B cell (primary cell): ENCODE data around the gene MAP7D2. TPM values are rescaled to one million over a fixed set of nuclear protein-coding genes. Genes with fewer than 3 reads are reported as not detected.

ENCODE experiments used
- ATAC-seq: fragments of 200-7000 bp; cut with Tn5 transposase; one replicate; pipeline ENCODE4 v1.10.0; 2021; ENCODE audit warnings: low read depth, mild to moderate bottlenecking, moderate number of reproducible peaks, moderate library complexity
- CTCF ChIA-PET: fragments of 350-600 bp; sonication (Branson Sonifier 250); formaldehyde crosslinking; loops from one replicate; lab custom pipeline; 2021; ENCODE audit warnings: antibody characterized with exemption, inconsistent platforms; lab: Charles Lee
- POLR2A ChIA-PET: fragments of 350-600 bp; sonication (Branson Sonifier 250); formaldehyde crosslinking; loops from one replicate; lab custom pipeline; 2021; ENCODE audit warnings: antibody characterized with exemption; lab: Charles Lee
- DNase-seq: peaks from one replicate; pipeline ENCODE4 v3.0.0; 2013
- H2AFZ ChIP-seq: 2 replicates; pipeline ENCODE4 v1.6.1; 2012; ENCODE audit warnings: mild to moderate bottlenecking, low read depth, low read length; ENCODE audit not compliant: insufficient read depth, poor library complexity, severe bottlenecking
- H3K27ac ChIP-seq, 2 donors: 1 replicate in 1 of 2; 2 replicates in 1 of 2; pipeline ENCODE4 v1.5.1; 2012 to 2013; ENCODE audit warnings: low read length in 2 of 2, mild to moderate bottlenecking in 2 of 2, moderate library complexity in 1 of 2
- H3K27me3 ChIP-seq, 4 experiments: fragments of 200-600 bp in 1 of 4; sonication (generic) in 1 of 4; replicated peaks in 1 of 4; 1 replicate in 2 of 4; 2 replicates in 2 of 4; pipeline versions ENCODE4 v1.6.1 to v1.7.0; 2013 to 2016; ENCODE audit warnings: low read length in 3 of 4, mild to moderate bottlenecking in 2 of 4, mixed read lengths in 1 of 4, moderate library complexity in 1 of 4; ENCODE audit not compliant: insufficient read depth in 4 of 4, control insufficient read depth in 3 of 4; ENCODE audit errors: control extremely low read depth in 1 of 4
- H3K36me3 ChIP-seq, 2 experiments: replicated peaks in 1 of 2; 1 replicate in 1 of 2; 2 replicates in 1 of 2; pipeline versions ENCODE4 v1.6.1 to v1.7.1; 2013; ENCODE audit warnings: low read length in 1 of 2; ENCODE audit not compliant: insufficient read depth in 2 of 2, control insufficient read depth in 1 of 2; ENCODE audit errors: control extremely low read depth in 1 of 2, extremely low read depth in 1 of 2
- H3K4me1 ChIP-seq, 2 donors: fragments of 200-600 bp in 1 of 2; sonication (generic) in 1 of 2; 1 replicate in 1 of 2; 2 replicates in 1 of 2; pipeline versions ENCODE4 v1.5.1 to v1.6.1; 2013 to 2017; ENCODE audit warnings: low read length in 2 of 2; ENCODE audit not compliant: control insufficient read depth in 2 of 2, insufficient read depth in 2 of 2
- H3K4me2 ChIP-seq: replicated peaks from 2 replicates; pipeline ENCODE3; 2012; ENCODE audit warnings: mild to moderate bottlenecking, low read depth, low read length; ENCODE audit not compliant: poor library complexity, severe bottlenecking
- H3K4me3 ChIP-seq, 5 experiments: fragments of 200-600 bp in 1 of 5; sonication (generic) in 1 of 5; 1 replicate in 3 of 5; 2 replicates in 2 of 5; pipeline versions ENCODE4 v1.5.1 to v1.7.0; 2011 to 2016; ENCODE audit warnings: low read length in 4 of 5, mild to moderate bottlenecking in 4 of 5, low read depth in 2 of 5, control low read depth in 1 of 5, moderate library complexity in 1 of 5; ENCODE audit not compliant: insufficient read depth in 1 of 5; ENCODE audit errors: control extremely low read depth in 1 of 5, extremely low read depth in 1 of 5
- H3K79me2 ChIP-seq: fragments of 200-600 bp; sonication (generic); one replicate; pipeline ENCODE4 v1.6.0; 2016; ENCODE audit warnings: low read length; ENCODE audit not compliant: control insufficient read depth, insufficient read depth
- H3K9ac ChIP-seq: fragments of 200-600 bp; sonication (generic); 2 replicates; pipeline ENCODE4 v1.6.1; 2017; ENCODE audit warnings: mild to moderate bottlenecking, low read length, moderate library complexity
- H3K9me3 ChIP-seq, 3 donors: one replicate each; pipeline versions ENCODE4 v1.6.1 to v1.7.1; 2013; ENCODE audit warnings: low read length in 2 of 3; ENCODE audit not compliant: control insufficient read depth in 2 of 3, insufficient read depth in 1 of 3; ENCODE audit errors: control extremely low read depth in 1 of 3
- H4K20me1 ChIP-seq: 2 replicates; pipeline ENCODE4 v1.6.0; 2012; ENCODE audit warnings: mild to moderate bottlenecking, low read length; ENCODE audit not compliant: insufficient read depth, control insufficient read depth, poor library complexity, severe bottlenecking
- H3K27ac Mint-ChIP-seq: one replicate; pipeline ENCODE4 v1.8.0; 2021; ENCODE audit warnings: mixed read lengths
- H3K27me3 Mint-ChIP-seq: one replicate; pipeline ENCODE4 v1.8.0; 2021; ENCODE audit warnings: mixed read lengths
- H3K4me1 Mint-ChIP-seq: one replicate; pipeline ENCODE4 v1.8.0; 2021; ENCODE audit warnings: mixed read lengths
- H3K4me3 Mint-ChIP-seq: one replicate; pipeline ENCODE4 v1.8.0; 2021; ENCODE audit warnings: mixed read lengths
- H3K9me3 Mint-ChIP-seq: one replicate; pipeline ENCODE4 v1.8.0; 2022; ENCODE audit warnings: mixed read lengths; ENCODE audit not compliant: insufficient read depth
- CTCF ChIP-seq: fragments of 200-600 bp; IDR thresholded peaks from one replicate; pipeline ENCODE4 v1.8.0; 2022; ENCODE audit warnings: antibody characterized with exemption, mild to moderate bottlenecking
- EZH2 ChIP-seq: IDR thresholded peaks from 2 replicates; pipeline ENCODE4 v1.6.1; 2012; ENCODE audit warnings: borderline replicate concordance, low read depth, mild to moderate bottlenecking, moderate library complexity, low read length; ENCODE audit not compliant: insufficient read depth, poor library complexity, severe bottlenecking
- WGBS: methylation state at CpG from one replicate; pipeline ENCODE4 v1.1.5; 2013; ENCODE audit warnings: missing lambda C conversion rate; ENCODE audit not compliant: insufficient coverage; 5-methylcytosine and 5-hydroxymethylcytosine counted together
- intact Hi-C: fragments of 100-400 bp; cut with micrococcal nuclease; formaldehyde crosslinking; loops from one replicate; pipeline ENCODE4 v1.10.0; 2022
- polyA plus RNA-seq: library from polyadenylated mRNA; depleted of rRNA; stranded (reverse); fragments of >200 nt; gene quantifications from 2 replicates; pipeline ENCODE4 v1.2.3, GENCODE V29; 2012
- total RNA-seq, 2 donors: library from RNA; stranded (reverse); fragments of 120-200 nt in 1 of 2; gene quantifications; 1 replicate in 1 of 2; 2 replicates in 1 of 2; pipeline versions ENCODE4 v1.2.3 to v1.2.4, GENCODE V29; 2013 to 2022

Gene MAP7D2
- total and polyA plus RNA-seq, 2 donors (not counting 1 experiment from before 2014, with no cell fraction given): 0.54 TPM; not detected in 1

GRCh38 chrX:20037186-20037585, 79.5 kb downstream of the MAP7D2 start:
- Mint-ChIP-seq H3K4me1 (peaks cover 1% of the 10 kb centered on the region), H3K9me3 (no peaks in the 10 kb centered on the region), H3K27ac (no peak overlapping the region), H3K27me3 (no peaks in the 10 kb centered on the region), H3K4me3 (no peak overlapping the region)
- Histone ChIP-seq H3K79me2 (no peaks in the 10 kb centered on the region), H2AFZ (no peak overlapping the region), H4K20me1 (no peaks in the 10 kb centered on the region), H3K36me3 (no peaks in the 10 kb centered on the region), H3K27me3 (no peaks in the 10 kb centered on the region), H3K27ac (no peak overlapping the region), H3K9ac (no peak overlapping the region), H3K4me1 (no peaks in the 10 kb centered on the region), H3K9me3 (no peaks in the 10 kb centered on the region), H3K4me2 (no peak overlapping the region), H3K4me3 (no peak overlapping the region)
- intact Hi-C loops: no loop called here
- DNase-seq: no peak
- no peak for TF ChIP-seq CTCF
- ATAC-seq: no peak
- WGBS: 100% methylated on average over 1 of the region's 6 CpGs
- ChIA-PET CTCF (no interaction called here), POLR2A (no interaction called here)

GRCh38 chrX:20032201-20032600, 84.5 kb downstream of the MAP7D2 start:
- intact Hi-C loops: no loop called here
- ChIA-PET POLR2A (no interaction called here), CTCF (interaction anchor here (0.5 kb wide), 1 partner anchor 501 kb away, joined by 3 read pairs; no protein-coding TSS in a partner anchor)
- peaks cover 1% of the 10 kb centered on the region for H3K4me1 Mint-ChIP-seq
- Histone ChIP-seq H3K36me3 (no peaks in the 10 kb centered on the region), H3K27me3 (no peaks in the 10 kb centered on the region), H3K79me2 (no peaks in the 10 kb centered on the region), H3K4me3 (no peak overlapping the region), H4K20me1 (no peaks in the 10 kb centered on the region), H3K27ac (no peak overlapping the region), H3K9ac (no peak overlapping the region), H3K9me3 (no peaks in the 10 kb centered on the region), H3K4me2 (no peak overlapping the region), H3K4me1 (no peaks in the 10 kb centered on the region), H2AFZ (no peak overlapping the region)
- no peak overlapping the region for H3K27ac Mint-ChIP-seq
- DNase-seq (no peak), ATAC-seq (no peak)
- WGBS: no CpG with 5 or more reads among the region's 2 CpGs
- H3K4me3 Mint-ChIP-seq: no peak overlapping the region
- no peaks in the 10 kb centered on the region for H3K27me3 Mint-ChIP-seq
- TF ChIP-seq CTCF (no peak), EZH2 (no peak)
- no peaks in the 10 kb centered on the region for H3K9me3 Mint-ChIP-seq
